GOT3 (cell line): ENCODE data around the gene SRRM3.
"Not testable (repeated sequence)": the region's sequence is repeated elsewhere in the genome, so short reads cannot be mapped to it uniquely, and the experiment has no call there.

Source experiments
- DNase-seq: peaks from one replicate; lab custom pipeline; 2025; ENCODE audit warnings: mixed read lengths; lab: John Stamatoyannopoulos, UW

The SRRM3 gene

DNA sequence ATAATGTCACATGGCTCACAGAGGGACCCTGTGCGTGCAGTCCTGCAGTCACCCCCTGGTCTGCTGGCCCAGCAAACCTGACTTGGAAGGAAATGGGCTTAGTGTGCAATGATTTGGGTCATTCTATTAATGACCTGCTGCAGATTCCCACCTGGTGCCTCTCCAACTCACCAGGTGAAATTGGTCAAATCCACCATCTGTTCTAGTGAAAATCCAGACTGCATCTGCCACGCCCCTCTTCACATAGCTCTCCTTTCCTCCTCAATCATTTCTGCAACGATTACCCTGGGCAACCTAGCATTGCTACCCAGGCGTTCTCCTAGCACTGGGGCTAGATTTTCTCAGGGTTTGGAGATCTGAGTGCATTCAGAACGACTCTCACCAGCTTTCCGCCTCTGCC, 29.4 kb downstream of the SRRM3 start:
- no peak for DNase-seq

DNA sequence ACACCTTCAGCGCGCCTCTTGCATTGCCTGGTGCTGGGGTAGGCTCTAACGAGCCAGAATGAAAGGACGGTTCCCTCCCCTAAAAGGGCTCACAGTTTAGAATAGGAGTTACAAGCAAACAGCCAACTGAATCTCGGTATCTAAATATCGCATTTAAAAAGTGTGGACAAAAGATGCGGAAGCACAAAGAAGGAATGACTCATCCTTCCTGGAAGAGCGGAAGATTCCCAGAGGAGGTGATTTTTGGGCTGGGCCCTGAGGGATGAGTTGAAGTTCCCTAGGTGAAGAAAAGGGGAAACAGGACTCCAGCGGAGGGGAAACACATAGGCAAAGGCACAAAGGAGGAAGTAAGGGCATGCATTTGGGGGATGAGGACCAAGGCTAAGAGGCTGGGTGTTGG, 29.9 kb downstream of the SRRM3 start:
- no peak for DNase-seq

DNA sequence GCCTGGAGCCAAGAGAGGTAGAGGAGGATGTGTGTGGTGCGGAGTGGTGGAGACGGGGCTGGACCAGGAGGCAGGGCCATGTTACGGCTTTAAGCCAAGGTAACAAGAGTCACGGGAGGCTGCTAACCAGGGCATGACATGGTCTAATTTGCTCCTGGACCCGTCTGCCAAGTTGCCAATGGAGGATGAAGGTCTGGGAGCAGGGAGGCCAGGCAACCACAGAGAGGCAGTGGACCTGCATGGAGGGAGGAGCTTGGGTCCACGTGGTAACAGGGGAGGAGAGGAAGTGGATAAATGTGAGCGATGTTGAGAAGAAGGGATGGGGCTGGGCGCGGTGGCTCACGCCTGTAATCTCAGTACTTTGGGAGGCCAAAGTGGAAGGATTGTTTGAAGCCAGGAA, 31.0 kb downstream of the SRRM3 start:
- DNase-seq: no peak

DNA sequence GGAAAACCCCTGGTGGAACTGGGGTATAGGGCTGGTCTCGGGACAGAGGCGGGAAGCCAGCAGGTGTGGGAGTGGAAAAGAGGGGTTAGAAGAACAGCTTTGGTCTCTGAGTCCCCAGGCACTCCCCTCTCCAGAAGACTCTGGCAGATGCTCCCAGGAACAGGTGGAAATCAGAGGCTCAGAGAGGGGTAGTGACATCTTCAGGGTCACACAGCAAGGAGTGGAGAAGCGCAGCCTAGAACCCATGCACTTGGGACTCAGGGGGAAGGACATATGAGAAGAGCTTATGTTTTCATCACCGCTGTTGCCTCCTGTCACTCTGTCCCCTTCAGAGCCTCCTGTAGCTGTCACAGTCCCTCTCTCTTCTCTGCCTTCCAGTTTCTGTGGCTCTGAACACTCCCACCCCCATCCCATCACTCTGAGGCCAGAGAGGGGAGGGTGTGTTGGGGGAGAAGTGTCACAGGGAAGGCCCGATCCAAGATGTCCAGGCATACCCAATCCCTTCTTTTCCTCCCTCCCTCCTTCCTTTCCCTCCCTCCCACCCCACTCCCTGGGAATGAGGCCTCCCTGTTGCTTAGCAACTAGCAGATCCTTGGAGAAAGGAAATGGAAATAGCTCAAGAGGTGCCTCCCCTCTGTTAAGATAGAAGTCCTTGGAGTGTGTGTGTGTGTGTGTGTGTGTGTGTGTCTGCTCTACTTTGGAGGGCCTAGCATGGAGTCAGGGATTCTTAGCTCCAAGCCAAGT, 32.0 kb downstream of the SRRM3 start:
- no peak for DNase-seq

DNA sequence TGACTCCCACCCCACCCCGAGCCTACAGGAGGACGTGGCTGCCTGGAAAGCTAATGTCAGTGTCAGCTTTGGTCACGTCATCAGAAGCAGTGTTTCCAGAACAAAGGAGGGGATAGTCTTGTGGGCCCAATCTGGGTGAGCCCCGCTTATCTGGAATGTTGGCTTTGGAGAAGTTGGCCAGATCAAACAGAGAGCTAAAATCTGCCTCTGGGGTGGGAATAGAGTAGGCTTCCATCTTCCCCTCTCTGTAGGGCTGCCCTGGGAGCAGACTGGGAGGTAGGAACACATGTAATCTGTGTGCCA, 32.5 kb downstream of the SRRM3 start:
- DNase-seq: no peak

DNA sequence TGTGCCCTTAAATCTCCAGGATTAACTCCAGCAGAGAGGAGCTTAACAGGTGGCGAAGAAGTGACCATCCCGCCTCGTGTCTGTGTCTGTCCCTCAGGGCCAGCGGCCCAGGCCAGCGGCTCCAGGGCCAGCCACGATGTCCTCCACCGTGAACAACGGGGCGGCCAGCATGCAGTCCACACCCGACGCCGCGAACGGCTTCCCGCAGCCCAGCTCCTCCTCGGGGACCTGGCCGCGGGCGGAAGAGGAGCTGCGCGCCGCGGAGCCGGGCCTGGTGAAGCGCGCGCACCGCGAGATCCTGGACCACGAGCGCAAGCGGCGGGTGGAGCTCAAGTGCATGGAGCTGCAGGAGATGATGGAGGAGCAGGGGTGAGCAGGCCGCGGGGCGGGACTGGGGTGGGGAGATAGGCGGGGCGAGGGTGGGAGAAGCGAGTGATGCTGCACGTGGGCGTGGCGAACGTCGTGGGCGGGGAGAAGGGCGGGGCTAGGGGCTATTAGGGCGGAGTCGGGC, 33.3 kb downstream of the SRRM3 start:
- DNase-seq: peak; percentile 15

DNA sequence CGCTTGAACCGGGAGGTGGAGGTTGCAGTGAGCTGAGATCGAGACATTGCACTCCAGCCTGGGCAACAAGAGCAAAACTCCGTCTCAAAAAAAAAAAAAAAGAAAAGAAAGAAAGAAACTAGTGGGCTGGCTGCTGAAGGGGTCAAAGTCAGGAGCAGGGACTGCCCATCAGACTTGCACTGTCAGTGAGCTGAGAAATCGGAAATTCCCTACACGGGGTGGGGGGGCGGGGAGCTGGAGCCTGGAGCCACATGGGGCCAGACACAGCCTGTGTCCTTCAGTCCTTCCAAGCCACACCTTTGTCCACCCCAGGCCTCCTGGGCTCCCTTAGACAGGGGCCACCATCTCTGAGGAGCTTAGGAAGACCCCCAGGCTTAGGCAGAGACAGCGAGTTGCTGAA, 34.5 kb downstream of the SRRM3 start:
- DNase-seq: no peak

DNA sequence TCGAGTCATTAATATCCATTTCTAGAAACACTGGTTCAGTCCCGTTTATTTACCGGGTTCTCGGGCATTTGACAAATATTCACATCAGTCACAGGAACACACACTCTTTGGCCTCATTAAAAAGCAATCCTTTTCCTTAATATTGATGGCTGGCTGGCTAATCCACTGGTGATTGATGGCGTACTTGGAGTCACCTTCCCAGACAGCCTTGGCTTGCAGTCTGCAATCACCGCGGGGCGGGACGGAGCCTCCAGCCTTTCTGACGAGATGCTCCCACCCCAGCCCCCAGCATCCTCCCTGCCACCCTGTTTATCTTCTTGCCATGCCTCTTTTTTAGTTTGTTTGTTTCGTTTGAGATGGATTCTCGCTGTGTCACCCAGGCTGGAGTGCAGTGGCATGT, 36.6 kb downstream of the SRRM3 start:
- DNase-seq: no peak

DNA sequence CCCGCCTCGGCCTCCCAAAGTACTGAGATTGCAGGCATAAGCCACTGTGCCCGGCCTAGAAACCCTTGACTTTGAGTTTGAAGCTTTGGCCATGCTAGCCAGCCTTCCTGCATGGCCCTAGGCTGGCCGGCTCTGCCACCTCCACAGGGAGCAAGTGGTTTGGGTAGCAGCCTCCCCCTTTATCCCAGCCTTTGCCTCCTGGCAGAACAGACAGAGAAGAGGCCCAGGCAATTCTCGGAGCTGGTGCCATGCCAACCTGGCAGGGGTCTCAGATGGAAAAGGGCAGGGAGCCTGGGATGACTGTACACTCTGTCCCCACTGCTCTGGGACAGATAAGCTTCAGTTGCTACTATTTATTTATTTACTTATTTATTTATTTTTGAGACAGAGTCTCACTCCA, 39.4 kb downstream of the SRRM3 start:
- no peak for DNase-seq

DNA sequence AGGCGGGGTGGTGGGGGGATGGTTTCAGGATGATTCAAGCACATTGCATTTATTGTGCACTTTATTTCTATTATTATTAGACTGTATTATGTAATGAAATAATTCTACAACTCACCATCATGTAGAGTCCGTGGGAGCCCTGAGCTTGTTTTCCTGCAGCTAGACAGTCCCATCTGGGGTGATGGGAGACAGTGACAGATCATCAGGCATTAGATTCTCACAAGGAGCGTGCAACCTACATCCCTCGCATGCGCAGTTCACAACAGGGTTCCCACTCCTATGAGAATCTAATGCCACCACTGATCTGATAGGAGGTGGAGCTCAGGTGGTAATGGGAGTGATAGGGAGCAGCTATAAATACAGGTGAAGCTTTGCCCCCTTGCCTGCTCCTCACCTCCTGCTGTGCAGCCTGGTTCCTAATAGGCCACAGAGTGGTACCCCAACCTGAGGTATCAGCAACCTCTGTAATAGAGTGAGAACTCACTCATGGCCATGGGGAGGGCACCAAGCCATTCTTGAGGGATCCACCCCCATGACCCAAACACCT, 40.9 kb downstream of the SRRM3 start:
- not testable (repeated sequence) for DNase-seq

DNA sequence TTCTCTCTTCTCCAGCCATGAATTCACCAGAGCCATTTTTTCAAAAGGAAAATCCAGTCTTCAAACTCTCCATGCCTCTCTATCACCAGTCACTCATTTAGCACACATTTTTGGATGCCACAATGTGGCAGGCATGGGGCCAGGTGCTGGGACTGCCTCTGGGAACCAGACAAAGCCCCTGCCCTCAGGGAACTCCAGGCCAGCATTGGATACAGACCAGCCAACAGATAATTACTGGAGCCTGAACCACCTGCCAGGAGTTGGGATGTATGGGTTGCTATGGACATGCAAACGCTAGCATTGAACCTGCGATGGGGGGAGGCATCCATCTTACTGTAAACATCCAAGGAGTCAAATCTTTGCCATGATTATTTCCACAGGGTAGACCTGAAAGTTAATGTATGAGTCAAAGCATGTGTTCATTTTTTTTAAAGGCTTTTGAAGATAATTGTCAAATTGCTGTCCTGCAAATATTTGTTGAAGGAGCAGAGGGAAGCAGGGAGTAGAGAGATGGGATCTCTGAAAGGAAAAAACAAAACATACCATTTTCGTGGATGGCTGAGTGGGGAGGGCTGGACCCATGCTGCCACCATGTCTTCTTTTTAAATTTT, 43.2 kb downstream of the SRRM3 start:
- no peak for DNase-seq

DNA sequence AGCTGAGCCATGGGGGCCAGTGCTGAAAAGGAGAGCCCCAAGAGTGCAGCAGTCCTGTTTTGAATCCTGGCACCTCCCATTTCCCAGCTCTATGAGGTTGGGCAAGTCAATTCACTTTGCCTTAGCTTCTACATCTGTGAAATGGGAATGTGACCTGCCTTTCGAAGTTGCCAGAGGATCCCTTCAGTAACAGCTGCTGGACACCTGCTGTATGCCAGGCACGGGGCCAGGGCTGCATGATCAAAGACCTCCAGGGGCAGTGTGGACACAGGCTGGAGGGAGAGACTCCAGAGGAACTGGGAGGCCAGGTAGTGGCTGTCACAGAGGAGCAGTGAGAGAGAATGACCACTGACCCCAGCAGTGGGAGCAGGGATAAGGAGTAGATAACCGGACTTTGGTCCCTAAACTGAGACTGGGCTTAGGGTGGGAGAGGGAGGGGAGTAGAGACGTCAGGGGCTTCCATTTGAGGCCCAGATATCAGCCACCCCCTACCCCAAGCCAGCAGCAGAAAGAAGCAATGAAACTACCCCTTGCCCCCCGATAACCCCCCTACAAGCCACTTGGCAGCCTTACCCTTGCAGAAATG, 45.2 kb downstream of the SRRM3 start:
- DNase-seq: no peak

DNA sequence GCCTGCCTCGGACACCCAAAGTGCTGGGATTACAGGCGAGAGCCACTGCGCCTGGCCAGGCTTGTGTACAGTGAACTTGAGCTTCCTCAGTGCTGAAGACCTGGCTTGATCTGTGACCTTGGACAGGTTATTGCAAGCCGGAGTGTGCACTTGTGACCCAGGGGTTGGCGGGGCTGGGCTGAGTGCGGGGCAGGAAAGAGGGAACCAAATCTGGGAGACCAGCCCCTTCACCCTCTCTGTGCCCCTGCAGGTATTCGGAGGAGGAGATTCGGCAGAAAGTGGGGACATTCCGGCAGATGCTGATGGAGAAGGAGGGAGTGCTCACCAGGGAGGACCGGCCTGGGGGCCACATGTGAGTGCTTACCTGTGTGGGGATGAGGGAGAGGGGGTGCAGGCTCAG, 46.2 kb downstream of the SRRM3 start:
- no peak for DNase-seq

DNA sequence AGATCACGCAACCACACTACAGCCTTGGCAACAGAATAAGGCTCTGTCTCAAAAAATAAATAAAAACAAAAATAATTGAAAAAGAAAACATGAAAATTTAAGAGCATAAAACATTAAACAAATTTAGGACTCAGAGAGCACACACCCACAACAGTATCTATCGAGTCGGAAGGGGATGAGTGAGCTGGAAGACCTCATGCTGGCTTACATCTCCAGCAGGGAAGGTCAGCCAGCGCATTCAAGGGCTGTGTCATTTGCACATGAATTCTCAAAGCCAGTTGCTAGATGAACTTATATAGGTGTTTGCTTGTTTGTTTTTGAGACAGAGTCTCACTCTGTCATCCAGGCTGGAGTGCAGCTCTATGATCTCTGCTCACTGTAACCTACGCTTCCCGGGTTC, 50.3 kb downstream of the SRRM3 start:
- DNase-seq: no peak

DNA sequence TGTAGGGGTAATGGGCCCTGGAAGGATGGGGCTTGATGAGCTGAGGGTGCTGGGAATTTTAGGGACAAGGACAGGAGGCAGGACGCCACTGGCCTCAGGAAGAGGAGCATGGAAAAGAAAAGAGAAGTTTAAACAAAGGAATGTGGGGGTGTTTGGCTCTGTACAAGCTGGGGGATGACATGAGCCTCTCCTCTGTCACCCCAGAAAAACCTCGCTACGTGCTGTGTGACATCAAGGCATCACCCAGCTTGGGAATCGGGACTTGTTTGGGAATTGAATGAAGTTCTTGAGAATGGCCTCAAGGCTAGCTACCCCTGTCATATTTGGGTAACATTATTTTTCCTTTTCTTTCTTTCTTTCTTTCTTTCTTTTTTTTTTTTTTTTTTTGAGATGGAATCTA, 53.1 kb downstream of the SRRM3 start:
- DNase-seq: no peak

DNA sequence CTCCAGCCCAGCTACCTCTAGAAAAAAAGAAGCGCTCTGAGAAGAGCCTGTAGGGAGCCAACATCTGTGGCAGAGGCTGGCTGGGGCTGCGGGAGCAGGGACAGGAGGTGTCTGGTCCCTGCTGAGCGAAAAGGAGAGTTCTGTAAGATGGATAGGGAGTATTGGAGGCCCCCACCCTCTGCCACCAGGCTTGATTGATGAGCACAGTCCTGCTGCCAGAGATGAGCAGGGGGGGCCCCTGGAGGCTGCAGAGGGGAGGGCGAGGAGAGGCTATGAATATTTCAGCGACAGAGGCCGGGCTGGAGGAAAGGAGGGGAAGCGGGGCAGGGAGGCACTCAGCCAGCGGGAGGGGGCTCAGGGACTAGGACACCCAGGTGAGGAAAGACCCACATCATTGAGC, 56.3 kb downstream of the SRRM3 start:
- DNase-seq: no peak

DNA sequence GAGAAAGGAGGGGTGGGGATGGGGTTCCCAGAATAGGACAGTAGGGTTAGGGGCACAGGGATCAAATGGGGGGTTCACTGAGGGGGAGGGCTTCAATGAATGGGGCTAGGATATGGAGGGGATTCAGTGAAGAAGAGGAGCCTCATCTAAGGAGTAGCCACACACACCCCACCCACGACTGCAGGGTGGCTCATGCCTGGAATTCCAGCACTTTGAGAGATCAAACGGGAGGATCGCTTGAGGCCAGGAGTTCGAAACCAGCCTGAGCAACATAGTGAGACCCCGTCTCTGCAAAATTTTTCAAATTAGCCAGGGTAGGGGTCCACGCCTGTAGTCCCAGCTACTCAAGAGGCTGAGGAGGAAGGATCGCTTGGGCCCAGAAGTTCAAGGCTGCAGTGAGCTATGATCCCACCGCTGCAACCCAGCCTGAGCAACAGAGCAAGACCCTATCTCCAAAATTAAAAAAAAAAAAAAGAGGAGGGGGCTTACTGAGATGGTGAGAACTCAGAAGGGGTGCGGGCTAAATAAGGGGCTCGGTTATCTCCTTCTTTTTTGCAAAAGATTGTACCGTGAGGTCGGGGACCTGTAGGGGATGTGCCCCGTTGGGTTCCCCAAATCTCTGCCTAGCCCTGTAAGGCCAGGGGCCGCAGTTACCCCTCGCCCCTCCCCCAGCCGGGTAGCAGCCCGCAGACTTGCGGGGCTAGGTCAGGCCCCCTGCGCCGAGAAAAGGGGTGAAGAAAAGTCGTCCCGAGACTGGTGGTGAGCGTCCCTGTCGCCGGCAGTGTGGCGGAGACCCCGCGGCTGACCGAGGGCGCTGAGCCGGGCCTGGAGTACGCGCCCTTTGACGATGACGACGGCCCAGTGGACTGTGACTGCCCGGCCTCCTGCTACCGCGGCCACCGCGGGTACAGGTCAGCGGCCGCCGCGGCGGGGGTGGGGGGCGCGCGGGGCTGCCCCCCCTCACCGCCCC, 57.7 kb downstream of the SRRM3 start:
- no peak for DNase-seq

DNA sequence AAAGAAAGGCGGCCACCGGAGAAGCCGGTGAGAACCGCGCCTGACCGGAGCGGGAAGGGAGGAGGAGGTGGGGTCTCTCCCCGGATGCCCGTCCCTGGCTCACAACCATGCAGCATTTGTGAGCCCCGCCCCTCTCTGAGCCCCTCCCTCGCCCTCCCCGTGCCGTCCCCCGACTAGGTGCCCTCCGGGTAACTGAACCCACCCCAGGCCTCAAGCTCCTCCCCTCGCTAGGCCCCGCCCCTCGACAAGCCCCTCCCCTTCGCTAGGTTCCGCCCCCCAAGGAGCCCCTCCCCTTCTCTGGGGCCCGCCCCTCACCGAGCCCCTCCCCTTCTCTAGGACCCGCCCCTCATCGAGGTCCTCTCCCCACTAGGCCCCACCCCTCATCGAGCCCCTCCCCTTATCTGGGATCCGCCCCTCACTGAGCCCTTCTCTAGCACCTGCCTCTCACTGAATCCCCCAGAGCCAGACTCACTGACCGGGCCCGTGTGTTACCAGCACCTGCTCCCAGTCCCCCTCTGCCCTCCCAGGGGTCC, 58.5 kb downstream of the SRRM3 start:
- no peak for DNase-seq

DNA sequence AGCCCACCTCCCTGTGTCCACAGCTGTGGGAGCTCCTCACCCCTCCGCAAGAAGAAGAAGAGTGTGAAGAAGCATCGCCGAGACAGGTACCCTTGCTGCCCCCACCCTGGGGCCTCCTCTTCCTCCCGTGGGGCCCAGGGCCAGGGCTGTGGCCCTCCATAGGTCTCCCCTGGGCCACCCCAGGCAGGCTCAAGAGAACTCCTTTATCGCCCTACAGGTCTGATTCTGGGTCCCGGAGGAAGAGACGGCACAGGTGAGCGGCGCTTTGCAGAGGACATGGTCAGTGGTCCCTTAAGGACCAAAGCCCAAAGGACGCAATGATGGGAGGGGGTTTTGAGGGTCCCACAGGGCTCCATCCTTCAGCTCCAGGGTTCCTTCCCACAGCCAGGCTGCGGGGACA, 59.6 kb downstream of the SRRM3 start:
- no peak for DNase-seq

DNA sequence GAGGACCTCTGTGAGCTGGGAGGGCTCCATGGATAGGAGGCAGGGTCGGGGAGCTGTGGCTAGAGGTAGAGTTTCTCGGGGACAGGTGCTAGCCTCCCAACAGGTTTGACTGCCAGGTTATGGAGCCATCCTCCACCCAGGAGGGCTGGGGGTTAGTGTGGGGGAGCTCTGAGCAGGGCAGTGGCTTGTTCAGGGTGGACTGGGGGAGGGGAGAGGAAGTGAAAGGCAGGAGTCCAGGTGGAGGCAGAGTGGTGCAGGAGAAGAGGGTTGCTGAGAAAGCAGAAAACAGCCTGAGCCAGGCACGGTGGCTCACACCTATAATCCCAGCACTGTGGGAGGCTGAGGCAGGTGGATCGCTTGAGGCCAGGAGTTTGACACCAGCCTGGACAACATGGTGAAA, 60.2 kb downstream of the SRRM3 start:
- DNase-seq: no peak

DNA sequence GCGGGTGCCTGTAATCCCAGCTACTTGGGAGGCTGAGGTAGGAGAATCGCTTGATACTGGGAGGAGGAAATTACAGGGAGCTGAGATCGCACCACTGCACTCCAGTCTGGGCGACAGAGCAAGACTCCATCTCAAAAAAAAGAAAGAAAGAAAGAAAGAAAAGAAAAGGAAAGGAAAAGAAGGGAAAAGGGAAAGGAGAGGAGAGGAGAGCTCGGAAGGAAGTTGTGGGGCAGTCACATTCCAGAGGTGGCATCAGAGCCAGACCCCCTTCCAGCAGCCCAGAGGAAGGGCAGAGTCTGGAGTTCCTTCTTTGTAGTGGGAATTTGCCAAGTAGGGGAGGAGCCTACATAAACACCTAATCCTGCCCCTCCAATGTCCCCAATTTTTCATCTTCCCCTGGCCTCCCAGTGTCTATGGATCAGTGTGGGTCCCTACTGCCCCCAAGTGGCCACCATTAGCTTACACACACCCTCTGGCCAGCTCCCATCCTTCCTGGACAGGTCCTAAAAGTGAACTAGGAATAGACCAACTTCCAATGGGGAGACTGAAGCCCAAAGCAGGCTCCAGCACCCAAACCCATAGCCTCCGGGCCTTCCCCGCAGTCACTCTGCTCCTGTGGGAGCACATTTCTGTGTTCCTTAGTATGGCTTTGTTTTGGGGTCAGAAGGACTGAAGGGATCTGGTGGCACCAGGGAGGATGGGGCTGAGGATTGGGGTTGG, 61.1 kb downstream of the SRRM3 start:
- no peak for DNase-seq
